T-cell (primary cell): Measurements from ENCODE around the gene STRIP1. TPM values are rescaled to one million over a fixed set of nuclear protein-coding genes. Genes with fewer than 3 reads are reported as not detected.

Source experiments
- ATAC-seq, 4 experiments: fragments of 200-7000 bp in 3 of 4; fragments of 150-1000 bp in 1 of 4; cut with Tn5 transposase; replicated peaks in 1 of 4; 1 replicate in 3 of 4; 2 replicates in 1 of 4; pipeline ENCODE4 v1.10.0; 2021; ENCODE audit warnings: moderate library complexity in 3 of 4, mild to moderate bottlenecking in 2 of 4, moderate number of reproducible peaks in 1 of 4
- CTCF ChIA-PET, 2 donors: fragments of 300-600 bp; sonication (Branson Sonifier 250); formaldehyde crosslinking; loops; one replicate each; lab custom pipeline; 2022; ENCODE audit warnings: antibody characterized with exemption in 2 of 2; lab: Charles Lee
- POLR2A ChIA-PET, 2 donors: fragments of 300-600 bp; sonication (Branson Sonifier 250); formaldehyde crosslinking; loops; one replicate each; lab custom pipeline; 2022; ENCODE audit warnings: antibody characterized with exemption in 2 of 2; lab: Charles Lee
- DNase-seq, 35 experiments: peaks; one replicate each; pipeline versions ENCODE4 v3.0.0 to v3.0.0-alpha.2; 2013 to 2023
- H3K27ac ChIP-seq: one replicate; pipeline ENCODE4 v1.5.1; 2013; ENCODE audit warnings: low read length
- H3K27me3 ChIP-seq, 2 experiments: replicated peaks in 1 of 2; 1 replicate in 1 of 2; 2 replicates in 1 of 2; pipeline versions ENCODE4 v1.6.1 to v1.7.0; 2013; ENCODE audit warnings: low read length in 1 of 2, mixed read lengths in 1 of 2; ENCODE audit not compliant: control insufficient read depth in 2 of 2, insufficient read depth in 2 of 2; ENCODE audit errors: extremely low read depth in 1 of 2
- H3K36me3 ChIP-seq, 2 donors: 1 replicate in 1 of 2; 2 replicates in 1 of 2; pipeline versions ENCODE4 v1.6.1 to v1.7.0; 2013; ENCODE audit warnings: low read length in 1 of 2; ENCODE audit not compliant: control insufficient read depth in 2 of 2, insufficient read depth in 1 of 2; ENCODE audit errors: extremely low read depth in 1 of 2
- H3K4me1 ChIP-seq, 2 experiments: 1 replicate in 1 of 2; 2 replicates in 1 of 2; pipeline versions ENCODE4 v1.6.1 to v1.7.0; 2013; ENCODE audit warnings: low read length in 2 of 2, mixed read lengths in 1 of 2; ENCODE audit not compliant: insufficient read depth in 2 of 2, control insufficient read depth in 1 of 2; ENCODE audit errors: extremely low read depth in 1 of 2
- H3K4me3 ChIP-seq, 2 donors: 1 replicate in 1 of 2; 2 replicates in 1 of 2; pipeline versions ENCODE4 v1.5.1 to v1.7.0; 2013; ENCODE audit warnings: mild to moderate bottlenecking in 2 of 2, low read length in 1 of 2, moderate library complexity in 1 of 2; ENCODE audit not compliant: control insufficient read depth in 1 of 2; ENCODE audit errors: extremely low read depth in 1 of 2
- H3K9me3 ChIP-seq: 2 replicates; pipeline ENCODE4 v1.7.0; 2013
- H3K27ac Mint-ChIP-seq, 2 donors: one replicate each; pipeline ENCODE4 v1.8.0; 2020 to 2021; ENCODE audit warnings: mild to moderate bottlenecking in 2 of 2, mixed read lengths in 2 of 2
- H3K27me3 Mint-ChIP-seq, 2 donors: one replicate each; pipeline ENCODE4 v1.8.0; 2021 to 2022; ENCODE audit warnings: mixed read lengths in 2 of 2
- H3K36me3 Mint-ChIP-seq: one replicate; pipeline ENCODE4 v1.8.0; 2021; ENCODE audit warnings: mixed read lengths
- H3K4me1 Mint-ChIP-seq, 3 donors: one replicate each; pipeline ENCODE4 v1.8.0; 2020 to 2022; ENCODE audit warnings: mixed read lengths in 3 of 3, mild to moderate bottlenecking in 1 of 3
- H3K4me3 Mint-ChIP-seq, 3 donors: one replicate each; pipeline ENCODE4 v1.8.0; 2020 to 2022; ENCODE audit warnings: mild to moderate bottlenecking in 3 of 3, mixed read lengths in 3 of 3, moderate library complexity in 3 of 3
- H3K9me3 Mint-ChIP-seq, 3 donors: one replicate each; pipeline ENCODE4 v1.8.0; 2020 to 2022; ENCODE audit warnings: mixed read lengths in 3 of 3
- WGBS: methylation state at CpG from one replicate; pipeline ENCODE4 v1.1.5; 2013; ENCODE audit warnings: missing lambda C conversion rate; ENCODE audit not compliant: insufficient coverage; 5-methylcytosine and 5-hydroxymethylcytosine counted together
- total RNA-seq, 35 experiments: library from RNA in 6 of 35; stranded (reverse) in 6 of 35; fragments of 120-200 nt in 1 of 35; gene quantifications; one replicate each; pipeline versions ENCODE4 v1.2.1 to v1.2.4 and lab custom pipeline; 2013 to 2026

STRIP1 gene
- total RNA-seq, 5 donors from 2014 or later (not counting 1 experiment from before 2014, with no cell fraction given): 70.6 to 87.2 (median 73.3) TPM

GRCh38 chr1:110056776-110057175, 22.4 kb downstream of the STRIP1 start:
- Mint-ChIP-seq H3K36me3 (peaks cover 67% of the 10 kb centered on the region), H3K4me3 (no peak overlapping the region), H3K4me1 (peaks cover 1 to 14% (median 1%) of the 10 kb centered on the region in 3 donors), H3K27me3 (no peaks in the 10 kb centered on the region), H3K9me3 (no peaks in the 10 kb centered on the region), H3K27ac (no peak overlapping the region)
- 65% methylated on average over 2 of the region's 3 CpGs for WGBS
- ChIA-PET POLR2A (no interaction called here), CTCF (interaction anchor here in 1 of 2 donors (1.2 kb wide), 1 partner anchor 26 kb away, joined by 3 read pairs; no protein-coding TSS in a partner anchor)
- Histone ChIP-seq H3K4me1 (no peaks in the 10 kb centered on the region), H3K27ac (no peak overlapping the region), H3K36me3 (peaks cover 28 to 70% of the 10 kb centered on the region in 2 donors), H3K4me3 (no peak overlapping the region), H3K27me3 (no peaks in the 10 kb centered on the region), H3K9me3 (no peaks in the 10 kb centered on the region)
- ATAC-seq: no peak
- no peak for DNase-seq

DNA sequence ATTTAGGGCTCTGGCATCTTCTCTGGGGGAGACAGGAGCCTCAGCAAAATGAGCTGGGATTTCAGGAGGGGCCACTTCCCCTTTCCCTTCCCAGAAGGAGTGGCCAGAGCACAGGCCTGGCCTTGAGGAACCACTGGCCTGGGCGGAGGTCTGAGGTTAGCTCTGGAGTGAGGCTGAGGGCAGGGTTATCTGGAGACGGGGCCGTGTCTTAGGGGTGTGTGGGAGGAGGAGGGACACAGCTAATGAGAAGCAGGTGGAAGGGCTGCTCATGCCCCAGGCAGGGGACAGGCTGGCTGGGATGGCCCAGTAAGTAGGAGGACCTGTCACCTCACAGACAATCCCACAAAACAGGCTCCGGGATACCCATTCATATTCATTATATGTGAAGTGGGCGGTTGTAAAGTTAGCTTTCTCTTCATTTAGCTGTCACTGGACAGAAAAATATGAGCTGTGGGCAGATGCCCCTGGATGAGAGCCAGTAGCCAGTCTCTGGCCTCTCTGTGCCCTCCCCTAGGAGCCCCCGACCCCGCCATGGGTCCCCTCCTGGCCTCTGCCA, 23.6 kb downstream of the STRIP1 start:
- H3K4me3 Mint-ChIP-seq: no peak overlapping the region
- Histone ChIP-seq H3K27ac (no peak overlapping the region), H3K4me1 (no peaks in the 10 kb centered on the region), H3K27me3 (no peaks in the 10 kb centered on the region), H3K36me3 (peaks cover 22 to 59% of the 10 kb centered on the region in 2 donors), H3K4me3 (no peak overlapping the region), H3K9me3 (no peaks in the 10 kb centered on the region)
- DNase-seq (no peak), ATAC-seq (no peak)
- POLR2A ChIA-PET: no interaction called here
- no peaks in the 10 kb centered on the region for H3K27me3 Mint-ChIP-seq
- peaks cover 63% of the 10 kb centered on the region for H3K36me3 Mint-ChIP-seq
- CTCF ChIA-PET: interaction anchor here (0.6 to 1.0 kb wide), 4 partner anchors 13 to 580 kb away, joined by 3 read pairs; no protein-coding TSS in a partner anchor
- WGBS: 94% methylated on average over 2 of the region's 7 CpGs
- no peaks in the 10 kb centered on the region for H3K9me3 Mint-ChIP-seq
- peaks cover 1 to 12% (median 1%) of the 10 kb centered on the region in 3 donors for H3K4me1 Mint-ChIP-seq
- no peak overlapping the region for H3K27ac Mint-ChIP-seq

GRCh38 chr1:110058591-110058990, 24.2 kb downstream of the STRIP1 start:
- no peaks in the 10 kb centered on the region for H3K9me3 ChIP-seq
- H3K4me3 ChIP-seq: no peak overlapping the region
- CTCF ChIA-PET: interaction anchor here in 1 of 2 donors (0.6 to 2.2 kb wide), 4 partner anchors 8 to 580 kb away, joined by 3 to 12 read pairs (median 3); no protein-coding TSS in a partner anchor
- no peak overlapping the region for H3K4me3 Mint-ChIP-seq
- POLR2A ChIA-PET: no interaction called here
- H3K36me3 Mint-ChIP-seq: peaks cover 58% of the 10 kb centered on the region
- no peaks in the 10 kb centered on the region for H3K27me3 Mint-ChIP-seq
- peaks cover 1 to 6% (median 1%) of the 10 kb centered on the region in 3 donors for H3K4me1 Mint-ChIP-seq
- no peak for DNase-seq
- no peak overlapping the region for H3K27ac Mint-ChIP-seq
- no peak overlapping the region for H3K27ac ChIP-seq
- H3K4me1 ChIP-seq: no peaks in the 10 kb centered on the region
- ATAC-seq: no peak
- peaks cover 17 to 54% of the 10 kb centered on the region in 2 donors for H3K36me3 ChIP-seq
- peaks cover 0 to 4% of the 10 kb centered on the region in 2 experiments for H3K27me3 ChIP-seq
- no CpG with 5 or more reads among the region's 1 CpG for WGBS
- H3K9me3 Mint-ChIP-seq: no peaks in the 10 kb centered on the region

DNA sequence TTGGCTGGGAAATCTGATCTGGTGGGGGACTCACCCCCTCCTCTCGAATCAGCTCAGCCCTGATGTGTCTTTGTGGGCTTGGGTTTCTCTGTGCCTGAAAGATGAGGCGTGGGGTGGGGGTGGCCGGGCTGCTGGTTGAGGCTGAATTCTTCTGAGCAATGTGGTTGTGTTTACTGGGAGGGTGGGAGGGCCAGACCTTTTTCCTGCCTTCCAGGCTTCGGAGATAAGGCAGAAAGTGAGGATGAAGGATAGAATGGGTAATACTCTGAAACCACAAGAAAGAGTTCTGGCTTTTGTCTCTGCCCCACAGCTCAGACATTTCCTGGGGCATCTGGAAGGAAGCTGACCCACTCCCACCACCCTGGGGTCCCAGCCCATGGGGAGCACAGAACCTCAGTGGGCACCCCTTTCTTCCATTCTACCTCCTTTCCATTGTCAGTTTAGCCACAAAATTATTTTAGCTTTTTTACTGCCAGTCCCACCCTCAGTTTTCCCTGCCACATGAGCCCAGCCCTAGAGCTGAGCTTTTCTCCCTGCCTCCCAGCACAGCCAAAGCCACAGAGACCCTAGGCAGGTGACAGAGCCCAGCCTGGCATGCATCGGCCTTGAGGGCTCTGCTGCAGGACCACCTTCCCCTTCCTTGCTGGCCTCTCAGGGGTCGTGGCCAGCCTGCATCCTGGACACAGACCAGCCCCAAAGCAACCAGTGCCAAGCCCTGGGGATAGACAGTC, 24.9 kb downstream of the STRIP1 start:
- POLR2A ChIA-PET: interaction anchor here in 1 of 2 donors (1.1 kb wide), 1 partner anchor 25 kb away, joined by 4 read pairs; the partner anchor contains the start of gene STRIP1
- ATAC-seq: no peak
- H3K27me3 Mint-ChIP-seq: no peaks in the 10 kb centered on the region
- peaks cover 51% of the 10 kb centered on the region for H3K36me3 Mint-ChIP-seq
- Histone ChIP-seq H3K4me3 (no peak overlapping the region), H3K9me3 (no peaks in the 10 kb centered on the region), H3K27me3 (peaks cover 0 to 4% of the 10 kb centered on the region in 2 experiments), H3K36me3 (peaks cover 17 to 46% of the 10 kb centered on the region in 2 donors), H3K4me1 (no peaks in the 10 kb centered on the region), H3K27ac (no peak overlapping the region)
- DNase-seq: no peak
- no peaks in the 10 kb centered on the region for H3K9me3 Mint-ChIP-seq
- 75% methylated on average over 4 of the region's 6 CpGs for WGBS
- CTCF ChIA-PET: interaction anchor here (0.6 to 2.2 kb wide), 6 partner anchors 8 to 1048 kb away, joined by 3 to 12 read pairs (median 4); no protein-coding TSS in a partner anchor
- no peak overlapping the region for H3K27ac Mint-ChIP-seq
- peaks cover 0 to 4% (median 0%) of the 10 kb centered on the region in 3 donors for H3K4me1 Mint-ChIP-seq
- H3K4me3 Mint-ChIP-seq: no peak overlapping the region

GRCh38 chr1:110060034-110060661, 25.7 kb downstream of the STRIP1 start:
- H3K27me3 ChIP-seq: peaks cover 0 to 12% of the 10 kb centered on the region in 2 experiments
- no peak overlapping the region for H3K27ac ChIP-seq
- H3K4me3 ChIP-seq: no peak overlapping the region
- no peak overlapping the region for H3K27ac Mint-ChIP-seq
- peaks cover 17 to 38% of the 10 kb centered on the region in 2 donors for H3K36me3 ChIP-seq
- POLR2A ChIA-PET: interaction anchor here in 1 of 2 donors (1.1 kb wide), 1 partner anchor 26 kb away, joined by 4 read pairs; the partner anchor contains the start of gene STRIP1
- no peaks in the 10 kb centered on the region for H3K9me3 Mint-ChIP-seq
- peaks cover 0 to 4% (median 0%) of the 10 kb centered on the region in 3 donors for H3K4me1 Mint-ChIP-seq
- peak; percentile 61 to 72 (median 68) for ATAC-seq
- H3K27me3 Mint-ChIP-seq: no peaks in the 10 kb centered on the region
- H3K4me1 ChIP-seq: no peaks in the 10 kb centered on the region
- DNase-seq: peak; percentile 21 to 80 (median 61)
- CTCF ChIA-PET: interaction anchor here (0.5 to 2.2 kb wide), 10 partner anchors 9 to 148 kb away, joined by 3 to 12 read pairs (median 4); no protein-coding TSS in a partner anchor
- H3K36me3 Mint-ChIP-seq: peaks cover 48% of the 10 kb centered on the region
- WGBS: 97% methylated on average over 3 of the region's 9 CpGs
- no peak overlapping the region for H3K4me3 Mint-ChIP-seq
- H3K9me3 ChIP-seq: no peaks in the 10 kb centered on the region

DNA sequence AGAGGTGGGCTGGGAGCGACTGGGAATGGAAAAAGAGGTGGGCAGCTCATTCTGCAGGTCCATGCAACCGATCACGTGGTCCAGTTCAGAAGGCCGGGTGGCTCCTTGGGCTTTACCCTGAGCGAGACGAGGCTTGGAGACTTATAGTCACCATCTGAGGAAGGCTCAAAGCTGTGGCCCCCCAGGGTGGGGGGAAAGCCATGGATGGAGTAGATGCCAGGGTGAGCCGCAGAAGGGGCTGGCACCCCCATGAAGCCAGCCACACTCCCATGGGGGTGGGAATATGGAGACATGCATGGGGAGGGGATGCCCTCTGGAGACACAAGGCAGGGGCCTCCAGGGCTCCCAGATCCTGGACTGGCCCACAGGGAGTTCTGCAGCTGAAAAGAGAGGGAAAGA, 26.2 kb downstream of the STRIP1 start:
- H3K4me1 Mint-ChIP-seq: peaks cover 0 to 4% (median 0%) of the 10 kb centered on the region in 3 donors
- Histone ChIP-seq H3K27ac (no peak overlapping the region), H3K9me3 (no peaks in the 10 kb centered on the region), H3K4me3 (no peak overlapping the region), H3K27me3 (peaks cover 0 to 16% of the 10 kb centered on the region in 2 experiments), H3K36me3 (peaks cover 17 to 33% of the 10 kb centered on the region in 2 donors), H3K4me1 (no peaks in the 10 kb centered on the region)
- no peak overlapping the region for H3K4me3 Mint-ChIP-seq
- no peak for ATAC-seq
- no peak for DNase-seq
- H3K9me3 Mint-ChIP-seq: no peaks in the 10 kb centered on the region
- peaks cover 45% of the 10 kb centered on the region for H3K36me3 Mint-ChIP-seq
- POLR2A ChIA-PET: interaction anchor here in 1 of 2 donors (1.1 kb wide), 1 partner anchor 26 kb away, joined by 4 read pairs; the partner anchor contains the start of gene STRIP1
- CTCF ChIA-PET: interaction anchor here (0.5 to 2.2 kb wide), 10 partner anchors 10 to 148 kb away, joined by 3 to 12 read pairs (median 4); no protein-coding TSS in a partner anchor
- H3K27me3 Mint-ChIP-seq: peaks cover 0 to 3% of the 10 kb centered on the region in 2 donors
- no peak overlapping the region for H3K27ac Mint-ChIP-seq
- WGBS: 91% methylated on average over 5 of the region's 7 CpGs
